HG02623 (cell line): ENCODE data around the gene POLR2L.

Source experiments
- ATAC-seq: cut with Tn5 transposase; IDR thresholded peaks from one replicate; pipeline ENCODE4 v1.9.1; 2021; ENCODE audit warnings: moderate library complexity; ENCODE audit not compliant: unreplicated experiment

Gene POLR2L

GRCh38 chr11:828506-829175 is 13.7 kb downstream of the POLR2L start:
- no peak for ATAC-seq

- no peak for ATAC-seq
Observed at GRCh38 chr11:827897-828192, 14.5 kb downstream of the POLR2L start, which contains the start of gene CRACR2B. TSS of gene CRACR2B (plus strand) at chr11:827919. CDS start at chr11:828608, 689 bp downstream.

GRCh38 chr11:827146-827896 is 15.0 kb downstream of the POLR2L start:
- ATAC-seq: no peak

- no peak for ATAC-seq
Observed at GRCh38 chr11:826836-827145, 15.5 kb downstream of the POLR2L start.

GRCh38 chr11:826227-826621 is 16.1 kb downstream of the POLR2L start:
- no peak for ATAC-seq

- no peak for ATAC-seq
Observed at GRCh38 chr11:825366-826226, 16.7 kb downstream of the POLR2L start.

GRCh38 chr11:824942-825341 is 17.4 kb downstream of the POLR2L start:
- no peak for ATAC-seq

- no peak for ATAC-seq
Observed at GRCh38 chr11:824292-824880, 17.9 kb downstream of the POLR2L start.

- ATAC-seq: no peak
Observed at GRCh38 chr11:823441-824291, 18.7 kb downstream of the POLR2L start.

- ATAC-seq: no peak
Observed at GRCh38 chr11:821512-822371, 20.6 kb downstream of the POLR2L start.

- ATAC-seq: no peak
Observed at GRCh38 chr11:820655-821511, 21.4 kb downstream of the POLR2L start.

- ATAC-seq: peak; percentile 50
Observed at GRCh38 chr11:819943-820649, 22.2 kb downstream of the POLR2L start.

- peak; percentile 63 for ATAC-seq
Observed at GRCh38 chr11:819129-819931, 23.0 kb downstream of the POLR2L start.

- no peak for ATAC-seq
Observed at GRCh38 chr11:818396-819128, 23.8 kb downstream of the POLR2L start, which contains the start of gene PNPLA2. TSS of gene PNPLA2 (plus strand) at chr11:818914. CDS start at chr11:819719, 805 bp downstream.

- ATAC-seq: no peak
Observed at GRCh38 chr11:816433-816779, 25.9 kb downstream of the POLR2L start.

- ATAC-seq: no peak
Observed at GRCh38 chr11:815675-816432, 26.5 kb downstream of the POLR2L start.
